ENCODE data around the gene NPTX1. TPM values are rescaled to one million over a fixed set of nuclear protein-coding genes. Genes with fewer than 3 reads are reported as not detected.

The NPTX1 gene
- total and polyA plus RNA-seq, 9 of the 15 experiments (the other 6 are each of a cell fraction or from before 2014, with no cell fraction given), result 0.04 TPM; not detected in 8

- BruUV-seq (replicated peaks), result no TSS peak
- H4K20me1 ChIP-seq (replicated peaks; ENCODE audit: control insufficient read depth, insufficient read depth, low read length), result 0 out of 2 replicates have a peak, but pooled peaks cover 5% of the 10 kb centered on the region
- no peak for FAIRE-seq
Measured at GRCh38 chr17:80480248-80480647, 3.8 kb upstream of the NPTX1 start.

More at GRCh38 chr17:80480248-80480647, 3.8 kb upstream of the NPTX1 start:
- H3K79me2 ChIP-seq (ENCODE audit: control insufficient read depth, insufficient read depth, low read length), result no peaks in the 10 kb centered on the region
- in situ Hi-C loops (cut with MboI), result no loop called here
- ChIA-PET CTCF (ENCODE audit: low intra/inter-chr PET ratio) (no interaction called here), POLR2A (interaction anchor here (1.0 kb wide), 1 partner anchor 26 kb away, joined by 3 read pairs; no protein-coding TSS in a partner anchor)
- no peak for ATAC-seq
- TF ChIP-seq BMI1 (IDR thresholded peaks at IDR 0.05; ENCODE audit: low read length), result no peak
- TF ChIP-seq ZNF512 (tag; IDR thresholded peaks at IDR 0.05), result no peak
- peak; percentile 88 for TF ChIP-seq ZNF121 (CRISPR knock-in tag; conservative IDR thresholded peaks at IDR 0.05)
- TF ChIP-seq RBM25 (IDR thresholded peaks at IDR 0.05; ENCODE audit: low read depth, low read length, severe bottlenecking), result peak; percentile 40
- no peak for TF ChIP-seq CEBPB (tag; IDR thresholded peaks at IDR 0.05)
- no peak for TF ChIP-seq ZNF3 (CRISPR knock-in tag; IDR thresholded peaks at IDR 0.05)
- TF ChIP-seq CEBPG (CRISPR knock-in tag; IDR thresholded peaks at IDR 0.05), result no peak
- no peak for TF ChIP-seq CEBPG (tag; conservative IDR thresholded peaks at IDR 0.05 in 1 of 2, IDR thresholded peaks at IDR 0.05 in 1 of 2)
- no peak for TF ChIP-seq ZNF384 (IDR thresholded peaks at IDR 0.05; ENCODE audit: low read depth, low read length)
- whole genome bisulfite sequencing (ENCODE audit: insufficient coverage, low coverage, missing lambda C conversion rate), result 10% methylated on average over 7 of the region's 7 CpGs
- H2AFZ ChIP-seq (ENCODE audit: low read depth, low read length), result no peak overlapping the region
- no peak overlapping the region for H3K4me3 ChIP-seq
- peaks cover 21 to 85% of the 10 kb centered on the region in 2 experiments; a peak in 3 of 5 replicates for H3K27me3 ChIP-seq (ENCODE audit: control insufficient read depth in 2 of 2, insufficient read depth in 2 of 2, low read length in 2 of 2)
- H3K4me1 ChIP-seq (replicated peaks in 1 of 2; ENCODE audit: control insufficient read depth in 2 of 2, insufficient read depth in 2 of 2, low read length in 2 of 2), result peaks cover 0 to 57% of the 10 kb centered on the region in 2 experiments; a peak in 3 of 5 replicates
- H3K9me1 ChIP-seq (ENCODE audit: control insufficient read depth, insufficient read depth, low read length), result no peaks in the 10 kb centered on the region
- no peak overlapping the region for H3K27ac ChIP-seq (ENCODE audit: extremely low read depth, low read depth, low read length)
- H3K9ac ChIP-seq (ENCODE audit: insufficient read depth in 1 of 2, low read depth in 2 of 2, low read length in 2 of 2), result no peak overlapping the region
- H3K9me3 ChIP-seq (replicated peaks; ENCODE audit: control insufficient read depth, insufficient read depth, low read depth, low read length), result no peaks in the 10 kb centered on the region
- H3K4me2 ChIP-seq (ENCODE audit: insufficient read depth, low read length), result no peak overlapping the region; the same call in 1 of the 2 replicates
- intact Hi-C loops (cut with micrococcal nuclease), result no loop called here
- no peaks in the 10 kb centered on the region for H3K36me3 ChIP-seq (ENCODE audit: control insufficient read depth, insufficient read depth, low read length)
- DNase-seq (ENCODE audit: extremely low read depth in 1 of 4, low spot score in 3 of 4), result no peak
